Measurements from ENCODE around the gene RAD1.

GRCh38 chr5:34881246-34881645 is 34.1 kb downstream of the RAD1 start:
- TF ChIP-seq CTCF (IDR thresholded peaks at IDR 0.05) (no peak), POLR2A (IDR thresholded peaks at IDR 0.05) (no peak)
